Stimulated activated CD4-positive, alpha-beta T cell treated with anti-CD3 and anti-CD28 coated beads, Interleukin-1b, Interleukin-23, amount 100 ng/mL, for 4 hours (primary cell): Measurements from ENCODE around the gene ERN1.
A peak's percentile ranks its signal among the peaks of the same experiment; 100 is the strongest.

Experiments
- DNase-seq, 2 donors: peaks; one replicate each; pipeline ENCODE4 v3.0.0-alpha.2; 2020; ENCODE audit warnings: low read depth in 2 of 2

ERN1 gene

GRCh38 chr17:64157669-64158180 is 27.8 kb upstream of the ERN1 start:
- DNase-seq: no peak

- no peak for DNase-seq
Observed at GRCh38 chr17:64156670-64157069, 26.7 kb upstream of the ERN1 start.

GRCh38 chr17:64155751-64156544 is 26.0 kb upstream of the ERN1 start:
- no peak for DNase-seq

GRCh38 chr17:64155129-64155528 is 25.2 kb upstream of the ERN1 start:
- no peak for DNase-seq

- DNase-seq: no peak
Observed at GRCh38 chr17:64154717-64155116, 24.8 kb upstream of the ERN1 start.

- DNase-seq: no peak
Observed at GRCh38 chr17:64154313-64154695, 24.4 kb upstream of the ERN1 start.

- DNase-seq: no peak
Observed at GRCh38 chr17:64153565-64154312, 23.8 kb upstream of the ERN1 start.

- no peak for DNase-seq
Observed at GRCh38 chr17:64152428-64153125, 22.6 kb upstream of the ERN1 start.

- DNase-seq: no peak
Observed at GRCh38 chr17:64151016-64151368, 21.0 kb upstream of the ERN1 start.

GRCh38 chr17:64150237-64151015 is 20.5 kb upstream of the ERN1 start:
- DNase-seq: no peak

- DNase-seq: no peak
Observed at GRCh38 chr17:64149196-64149595, 19.3 kb upstream of the ERN1 start.

- no peak for DNase-seq
Observed at GRCh38 chr17:64148699-64149098, 18.8 kb upstream of the ERN1 start.

GRCh38 chr17:64148017-64148631 is 18.2 kb upstream of the ERN1 start:
- DNase-seq: no peak

GRCh38 chr17:64147110-64148016 is 17.4 kb upstream of the ERN1 start:
- no peak for DNase-seq

GRCh38 chr17:64146418-64147109 is 16.6 kb upstream of the ERN1 start:
- DNase-seq: no peak

- peak; percentile 83 to 93 for DNase-seq
Observed at GRCh38 chr17:64145751-64146417, 15.9 kb upstream of the ERN1 start.

GRCh38 chr17:64145375-64145750 is 15.4 kb upstream of the ERN1 start:
- no peak for DNase-seq

GRCh38 chr17:64139542-64139941 is 9.6 kb upstream of the ERN1 start:
- DNase-seq: no peak

- no peak for DNase-seq
Observed at GRCh38 chr17:64138441-64138840, 8.5 kb upstream of the ERN1 start.
